Chondrocyte (in vitro differentiated cells): ENCODE results near the gene SLC35D2. TPM values are rescaled to one million over a fixed set of nuclear protein-coding genes. Genes with fewer than 3 reads are reported as not detected.

Source experiments
- DNase-seq: peaks from one replicate; pipeline ENCODE4 v3.0.0; 2021; ENCODE audit warnings: mixed read lengths, low spot score
- H3K27ac Mint-ChIP-seq: one replicate; pipeline ENCODE4 v1.8.0; 2021; ENCODE audit warnings: mild to moderate bottlenecking, moderate library complexity, mixed read lengths; ENCODE audit not compliant: unreplicated experiment
- H3K27me3 Mint-ChIP-seq: 2 replicates; pipeline ENCODE4 v1.8.0; 2021; ENCODE audit warnings: low read depth, mixed read lengths
- H3K36me3 Mint-ChIP-seq: 2 replicates; pipeline ENCODE4 v1.8.0; 2021; ENCODE audit warnings: low read depth, mixed read lengths
- H3K4me1 Mint-ChIP-seq: 2 replicates; pipeline ENCODE4 v1.8.0; 2021; ENCODE audit warnings: low read depth, mild to moderate bottlenecking, mixed read lengths
- H3K4me3 Mint-ChIP-seq: one replicate; pipeline ENCODE4 v1.8.0; 2021; ENCODE audit warnings: mild to moderate bottlenecking, moderate library complexity, mixed read lengths; ENCODE audit not compliant: unreplicated experiment
- H3K9me3 Mint-ChIP-seq: 2 replicates; pipeline ENCODE4 v1.8.0; 2021; ENCODE audit warnings: low read depth, mixed read lengths
- total RNA-seq: library from RNA; stranded (reverse); gene quantifications from 3 replicates; pipeline ENCODE4 v1.2.1, GENCODE V29; 2021
- TF ChIP-seq, protein P1 (sequence below): fragments of 200-600 bp; sonication (generic); IDR thresholded peaks from 2 replicates; pipeline ENCODE4 v1.5.0; 2021; ENCODE audit warnings: antibody characterized with exemption, mild to moderate bottlenecking, moderate library complexity

The SLC35D2 gene
- total RNA-seq, 1 donor from 2014 or later, result 13.0 TPM

DNA sequence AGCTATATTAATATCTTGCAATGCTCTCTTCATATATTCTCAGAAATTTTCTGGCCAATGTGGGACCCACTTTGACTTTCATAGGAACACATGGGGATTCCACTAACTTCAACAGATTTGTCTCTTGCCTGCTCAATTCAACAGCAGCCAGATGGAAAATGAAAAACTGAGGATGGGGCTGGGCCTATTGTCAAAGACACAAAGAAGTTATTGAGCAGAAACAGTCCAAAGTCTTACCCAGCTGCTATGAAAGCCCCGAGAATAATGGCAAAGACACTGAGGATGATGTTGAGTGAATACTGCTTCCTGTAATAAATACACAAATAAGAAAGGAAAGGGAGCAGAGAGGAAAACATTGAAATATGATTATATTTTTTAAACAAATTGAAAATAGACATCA lies 32.6 kb downstream of the SLC35D2 start:
- peaks cover 16% of the 10 kb centered on the region for H3K36me3 Mint-ChIP-seq
- H3K4me1 Mint-ChIP-seq, result no peaks in the 10 kb centered on the region
- no peaks in the 10 kb centered on the region for H3K27me3 Mint-ChIP-seq
- TF ChIP-seq, protein P1, sequence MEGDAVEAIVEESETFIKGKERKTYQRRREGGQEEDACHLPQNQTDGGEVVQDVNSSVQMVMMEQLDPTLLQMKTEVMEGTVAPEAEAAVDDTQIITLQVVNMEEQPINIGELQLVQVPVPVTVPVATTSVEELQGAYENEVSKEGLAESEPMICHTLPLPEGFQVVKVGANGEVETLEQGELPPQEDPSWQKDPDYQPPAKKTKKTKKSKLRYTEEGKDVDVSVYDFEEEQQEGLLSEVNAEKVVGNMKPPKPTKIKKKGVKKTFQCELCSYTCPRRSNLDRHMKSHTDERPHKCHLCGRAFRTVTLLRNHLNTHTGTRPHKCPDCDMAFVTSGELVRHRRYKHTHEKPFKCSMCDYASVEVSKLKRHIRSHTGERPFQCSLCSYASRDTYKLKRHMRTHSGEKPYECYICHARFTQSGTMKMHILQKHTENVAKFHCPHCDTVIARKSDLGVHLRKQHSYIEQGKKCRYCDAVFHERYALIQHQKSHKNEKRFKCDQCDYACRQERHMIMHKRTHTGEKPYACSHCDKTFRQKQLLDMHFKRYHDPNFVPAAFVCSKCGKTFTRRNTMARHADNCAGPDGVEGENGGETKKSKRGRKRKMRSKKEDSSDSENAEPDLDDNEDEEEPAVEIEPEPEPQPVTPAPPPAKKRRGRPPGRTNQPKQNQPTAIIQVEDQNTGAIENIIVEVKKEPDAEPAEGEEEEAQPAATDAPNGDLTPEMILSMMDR, result no peak
- peaks cover 8% of the 10 kb centered on the region for H3K9me3 Mint-ChIP-seq
- DNase-seq, result no peak
- no peak overlapping the region for H3K4me3 Mint-ChIP-seq
- no peak overlapping the region for H3K27ac Mint-ChIP-seq

DNA sequence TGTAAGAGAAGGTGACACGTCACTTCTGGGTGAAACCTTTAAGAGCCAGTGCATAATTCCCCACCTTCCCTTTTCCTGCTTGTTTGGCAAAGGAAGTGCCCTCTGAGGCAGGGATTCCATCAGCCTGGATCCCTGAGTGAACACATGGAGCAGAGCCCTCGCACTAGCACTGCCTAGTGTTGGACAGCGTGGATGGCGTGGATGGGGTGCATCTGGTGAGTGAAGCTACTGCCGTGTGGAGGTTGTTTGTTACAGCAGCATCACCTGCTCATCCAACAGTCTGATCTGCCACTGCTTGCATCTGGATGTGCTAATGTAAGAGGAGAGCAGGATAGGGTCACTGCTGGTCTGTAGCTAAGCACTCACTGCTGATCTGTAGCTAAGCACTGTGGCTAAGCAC lies 35.2 kb downstream of the SLC35D2 start:
- H3K36me3 Mint-ChIP-seq, result peaks cover 13% of the 10 kb centered on the region

DNA sequence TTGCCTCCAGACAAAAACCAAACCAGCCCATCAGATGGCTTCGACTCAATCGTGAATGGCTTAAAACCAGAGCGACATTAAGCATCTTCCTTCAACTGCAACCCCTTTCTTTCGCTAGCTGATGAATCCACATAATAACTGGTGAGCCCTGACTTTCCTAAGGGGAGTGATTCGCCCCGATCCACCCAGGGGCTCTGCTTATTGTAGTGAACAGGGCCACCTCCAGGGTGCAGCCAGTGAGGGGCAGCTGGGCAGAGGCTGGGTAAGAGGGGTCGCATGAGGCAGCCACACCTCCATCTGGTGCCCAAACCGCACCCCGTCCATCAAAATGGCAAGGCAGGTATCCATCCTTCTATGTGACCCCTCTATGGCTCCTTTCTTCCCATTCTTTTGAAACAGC lies 38.0 kb downstream of the SLC35D2 start:
- Mint-ChIP-seq H3K27ac (peak overlapping the region; percentile 28), H3K36me3 (peaks cover 10% of the 10 kb centered on the region), H3K9me3 (peaks cover 4% of the 10 kb centered on the region), H3K27me3 (no peaks in the 10 kb centered on the region), H3K4me3 (no peak overlapping the region), H3K4me1 (peaks cover 7% of the 10 kb centered on the region)
- no peak for DNase-seq
- TF ChIP-seq, protein P1, result no peak

More for the DNA sequence above, 35.2 kb downstream of the SLC35D2 start:
- Mint-ChIP-seq H3K4me3 (no peak overlapping the region), H3K27ac (no peak overlapping the region), H3K4me1 (peaks cover 7% of the 10 kb centered on the region), H3K9me3 (peaks cover 8% of the 10 kb centered on the region), H3K27me3 (no peaks in the 10 kb centered on the region)
- no peak for DNase-seq
- TF ChIP-seq, protein P1, result no peak

DNA sequence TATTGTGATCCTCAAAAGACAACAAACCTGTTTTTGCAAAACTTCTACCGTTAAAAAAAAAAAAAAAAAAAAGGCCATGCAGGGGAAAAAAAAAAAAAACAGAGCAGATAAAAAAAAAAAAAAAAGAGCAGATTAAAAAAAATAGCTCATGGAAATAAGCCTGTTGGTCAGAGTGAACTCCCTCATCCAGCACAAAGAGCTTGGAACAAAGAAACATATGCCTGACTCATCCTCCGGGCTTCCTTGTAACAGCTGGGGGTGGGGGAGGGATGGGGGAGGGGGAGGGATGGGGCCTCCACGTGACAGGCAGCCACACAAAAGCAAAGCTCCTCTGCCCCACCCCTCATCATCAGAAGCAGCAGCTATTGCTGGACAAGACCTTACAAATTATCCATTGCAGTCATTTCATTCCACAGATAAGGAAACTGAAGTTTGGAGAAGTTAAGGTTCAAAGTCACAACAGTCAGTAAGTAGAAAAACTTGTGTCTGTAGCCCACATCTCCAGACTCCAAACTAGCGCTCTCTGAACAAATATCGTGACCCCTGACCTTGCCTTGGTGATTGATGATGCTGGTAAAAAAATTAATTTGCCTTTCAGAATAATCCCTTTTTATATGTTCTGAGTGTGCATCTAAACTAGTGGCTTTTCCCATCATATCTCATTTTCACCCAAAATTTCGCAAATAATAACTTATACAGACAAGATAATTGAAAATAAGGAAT lies 38.9 kb downstream of the SLC35D2 start:
- Mint-ChIP-seq H3K4me3 (no peak overlapping the region), H3K4me1 (peaks cover 14% of the 10 kb centered on the region), H3K27me3 (no peaks in the 10 kb centered on the region), H3K36me3 (peaks cover 10% of the 10 kb centered on the region), H3K27ac (peak overlapping the region; percentile 36), H3K9me3 (peaks cover 4% of the 10 kb centered on the region)
- TF ChIP-seq, protein P1, result no peak
- no peak for DNase-seq

DNA sequence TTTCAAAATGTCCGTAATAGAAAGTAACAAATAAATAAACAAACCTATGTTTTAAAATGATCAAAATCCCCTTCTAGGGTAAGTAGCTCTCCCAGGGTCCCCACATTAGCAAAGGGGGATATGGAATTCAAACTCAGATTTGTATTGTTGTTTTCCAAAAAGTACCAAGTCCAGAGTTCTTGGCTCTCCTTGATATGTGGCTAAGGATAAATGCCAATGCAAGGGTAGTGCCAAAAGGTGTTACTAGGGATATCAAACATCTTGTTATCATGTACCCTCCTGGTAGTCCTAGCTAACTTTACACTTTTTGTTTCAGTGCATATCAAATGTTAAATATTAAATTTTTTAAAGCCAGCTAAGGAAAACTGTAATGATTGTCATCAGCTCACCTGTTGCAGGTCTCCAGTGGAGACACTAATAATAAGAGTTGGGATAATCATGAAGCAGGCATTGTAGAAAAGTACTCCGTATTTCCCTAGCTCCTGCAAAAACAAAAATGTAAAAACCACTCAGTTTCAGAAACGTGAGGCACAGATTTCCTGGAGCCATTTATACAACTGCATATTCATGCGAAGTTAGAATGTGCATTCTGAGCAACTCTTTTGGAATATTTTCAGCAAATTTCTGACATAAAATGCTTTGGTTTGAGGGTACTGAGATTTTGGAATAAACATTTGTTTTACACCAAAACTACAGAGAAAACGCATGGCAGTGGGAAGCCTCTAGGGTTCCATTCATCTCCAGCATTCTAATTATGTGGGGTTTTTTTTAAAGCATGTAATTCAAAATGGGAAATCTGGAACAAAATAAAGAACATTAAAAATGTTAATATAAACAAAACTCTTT lies 39.8 kb downstream of the SLC35D2 start:
- DNase-seq, result no peak
- H3K4me1 Mint-ChIP-seq, result peaks cover 16% of the 10 kb centered on the region

More for the DNA sequence above, 39.8 kb downstream of the SLC35D2 start:
- no peak overlapping the region for H3K4me3 Mint-ChIP-seq
- peaks cover 4% of the 10 kb centered on the region for H3K9me3 Mint-ChIP-seq
- TF ChIP-seq, protein P1, result no peak
- H3K27me3 Mint-ChIP-seq, result no peaks in the 10 kb centered on the region
- peak overlapping the region; percentile 36 for H3K27ac Mint-ChIP-seq
- H3K36me3 Mint-ChIP-seq, result peaks cover 10% of the 10 kb centered on the region
